OCI-LY7 (cell line): ENCODE results near the gene SUPT5H. TPM values are rescaled to one million over a fixed set of nuclear protein-coding genes. Genes with fewer than 3 reads are reported as not detected.
A peak's percentile ranks its signal among the peaks of the same experiment; 100 is the strongest.

ENCODE experiments used
- BruUV-seq: library from RNA; stranded (reverse); fragments of 400-500 nt; replicated peaks from 2 replicates; lab custom pipeline; 2021; lab: Mats Ljungman, UMichigan
- CTCF ChIA-PET: fragments of 300-600 bp; sonication (Branson Sonifier 250); formaldehyde crosslinking; loops from one replicate; lab custom pipeline; 2022; ENCODE audit warnings: antibody characterized with exemption; ENCODE audit not compliant: unreplicated experiment; lab: Charles Lee
- POLR2A ChIA-PET: fragments of 300-600 bp; sonication (Branson Sonifier 250); formaldehyde crosslinking; loops from one replicate; lab custom pipeline; 2022; ENCODE audit warnings: antibody characterized with exemption; lab: Charles Lee
- DNase-seq: peaks from one replicate; pipeline ENCODE4 v3.0.0-alpha.2; 2015; ENCODE audit warnings: low spot score
- H2AFZ ChIP-seq: fragments of 200-600 bp; sonication (generic), shearing (Covaris generic); 2 replicates; pipeline ENCODE4 v1.6.1; 2014; ENCODE audit warnings: mild to moderate bottlenecking, antibody characterized with exemption, low read length, moderate library complexity
- H3K27ac ChIP-seq: fragments of 200-600 bp; sonication (generic); 2 replicates; pipeline ENCODE4 v1.5.1; 2014; ENCODE audit warnings: mixed run types, low read depth, mild to moderate bottlenecking, moderate library complexity, low read length, inconsistent platforms; ENCODE audit not compliant: poor library complexity, severe bottlenecking
- H3K36me3 ChIP-seq: fragments of 200-600 bp; sonication (generic); 2 replicates; pipeline ENCODE4 v1.6.1; 2014; ENCODE audit warnings: mild to moderate bottlenecking, antibody characterized with exemption, low read length, moderate library complexity, mixed read lengths; ENCODE audit not compliant: insufficient read depth
- H3K4me1 ChIP-seq: fragments of 200-600 bp; sonication (generic); 2 replicates; pipeline ENCODE4 v1.5.1; 2014; ENCODE audit warnings: mild to moderate bottlenecking, low read length; ENCODE audit not compliant: insufficient read depth, poor library complexity, severe bottlenecking
- H3K4me2 ChIP-seq: fragments of 200-600 bp; sonication (generic); 2 replicates; pipeline ENCODE4 v1.6.1; 2014; ENCODE audit warnings: mild to moderate bottlenecking, low read length
- H3K4me3 ChIP-seq: fragments of 200-600 bp; sonication (generic); 2 replicates; pipeline ENCODE4 v1.5.1; 2014; ENCODE audit warnings: mild to moderate bottlenecking, low read depth, low read length; ENCODE audit not compliant: poor library complexity, severe bottlenecking
- H3K79me2 ChIP-seq: fragments of 200-600 bp; sonication (generic); 2 replicates; pipeline ENCODE4 v1.6.1; 2016; ENCODE audit warnings: low read depth, mild to moderate bottlenecking, low read length, moderate library complexity, mixed read lengths; ENCODE audit not compliant: insufficient read depth
- H3K9me2 ChIP-seq: fragments of 200-600 bp; sonication (generic); 2 replicates; pipeline ENCODE4 v1.6.1; 2016; ENCODE audit warnings: mild to moderate bottlenecking, low read length, mixed read lengths; ENCODE audit not compliant: insufficient read depth
- H3K9me3 ChIP-seq: fragments of 200-600 bp; sonication (generic); 2 replicates; pipeline ENCODE4 v1.6.1; 2014; ENCODE audit warnings: mild to moderate bottlenecking, mixed run types, low read length, mixed read lengths
- H4K20me1 ChIP-seq: fragments of 200-600 bp; sonication (generic); 2 replicates; pipeline ENCODE4 v1.6.1; 2014; ENCODE audit warnings: mild to moderate bottlenecking, antibody characterized with exemption, low read length, moderate library complexity, mixed read lengths; ENCODE audit not compliant: insufficient read depth
- EZH2phosphoT487 ChIP-seq: fragments of 200-600 bp; sonication (generic); IDR thresholded peaks from 2 replicates; pipeline ENCODE4 v1.6.1; 2018; ENCODE audit warnings: low read depth, borderline replicate concordance, mild to moderate bottlenecking, mixed run types, antibody characterized with exemption, low read length, moderate library complexity, mixed read lengths
- intact Hi-C: fragments of 100-400 bp; cut with micrococcal nuclease; formaldehyde crosslinking; loops from one replicate; pipeline ENCODE4 v1.10.0; 2022; ENCODE audit not compliant: unreplicated experiment
- total RNA-seq, 2 experiments: library from RNA; depleted of rRNA in 1 of 2; stranded (reverse); fragments of >200 nt in 1 of 2; shearing (Covaris generic) in 1 of 2; gene quantifications; 2 replicates each; pipeline ENCODE4 v1.2.3, GENCODE V29; 2014 to 2022
- TF ChIP-seq, protein P1 (sequence below): fragments of 200-600 bp; sonication (generic); conservative IDR thresholded peaks from 2 replicates; pipeline ENCODE4 v1.5.1; 2014; ENCODE audit warnings: mild to moderate bottlenecking, antibody characterized with exemption, low read length, moderate library complexity, mixed read lengths

Gene SUPT5H
- total RNA-seq, 2 experiments from 2014 or later: 70.1 to 175 TPM

DNA sequence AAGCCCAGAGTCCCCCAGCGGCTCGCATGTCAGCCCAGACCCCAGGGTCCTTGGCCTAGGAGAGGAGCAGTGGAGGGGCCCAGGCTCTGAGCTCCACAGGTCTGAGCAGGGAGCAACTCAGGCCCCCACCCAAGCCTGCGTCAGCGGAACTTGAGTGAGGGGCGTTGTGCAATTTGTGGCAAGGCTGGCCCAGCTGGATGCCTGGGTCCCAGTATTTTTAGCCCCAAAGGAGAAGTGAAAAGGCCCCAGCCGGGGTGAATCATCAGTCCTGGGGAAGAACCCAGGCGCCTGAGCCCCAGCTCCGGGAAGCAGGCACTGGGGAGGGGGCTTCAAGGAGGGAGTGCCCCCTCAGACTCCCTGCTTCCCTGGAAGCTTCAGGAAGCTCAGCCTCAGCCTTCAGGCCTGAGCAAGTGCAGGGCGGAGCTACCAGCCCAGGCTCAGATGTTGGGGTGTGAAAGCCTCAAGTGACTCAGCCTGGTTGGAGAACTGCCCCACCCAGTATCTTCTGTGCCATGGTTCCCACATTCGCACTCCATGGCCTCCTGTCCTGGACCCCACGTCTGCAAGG is 47.0 kb upstream of the SUPT5H start:
- H3K4me2 ChIP-seq: peak overlapping the region; percentile 68
- H3K79me2 ChIP-seq: no peaks in the 10 kb centered on the region
- ChIA-PET CTCF (interaction anchor here (0.6 to 0.8 kb wide), 2 partner anchors 13 to 23 kb away, joined by 3 read pairs; no protein-coding TSS in a partner anchor), POLR2A (interaction anchor here (0.7 to 2.3 kb wide), 3 partner anchors 10 to 16 kb away, joined by 3 to 14 read pairs (median 9); no protein-coding TSS in a partner anchor)
- no peaks in the 10 kb centered on the region for H3K9me2 ChIP-seq
- no peaks in the 10 kb centered on the region for H4K20me1 ChIP-seq
- TF ChIP-seq EZH2phosphoT487: no peak
- TF ChIP-seq, protein P1, sequence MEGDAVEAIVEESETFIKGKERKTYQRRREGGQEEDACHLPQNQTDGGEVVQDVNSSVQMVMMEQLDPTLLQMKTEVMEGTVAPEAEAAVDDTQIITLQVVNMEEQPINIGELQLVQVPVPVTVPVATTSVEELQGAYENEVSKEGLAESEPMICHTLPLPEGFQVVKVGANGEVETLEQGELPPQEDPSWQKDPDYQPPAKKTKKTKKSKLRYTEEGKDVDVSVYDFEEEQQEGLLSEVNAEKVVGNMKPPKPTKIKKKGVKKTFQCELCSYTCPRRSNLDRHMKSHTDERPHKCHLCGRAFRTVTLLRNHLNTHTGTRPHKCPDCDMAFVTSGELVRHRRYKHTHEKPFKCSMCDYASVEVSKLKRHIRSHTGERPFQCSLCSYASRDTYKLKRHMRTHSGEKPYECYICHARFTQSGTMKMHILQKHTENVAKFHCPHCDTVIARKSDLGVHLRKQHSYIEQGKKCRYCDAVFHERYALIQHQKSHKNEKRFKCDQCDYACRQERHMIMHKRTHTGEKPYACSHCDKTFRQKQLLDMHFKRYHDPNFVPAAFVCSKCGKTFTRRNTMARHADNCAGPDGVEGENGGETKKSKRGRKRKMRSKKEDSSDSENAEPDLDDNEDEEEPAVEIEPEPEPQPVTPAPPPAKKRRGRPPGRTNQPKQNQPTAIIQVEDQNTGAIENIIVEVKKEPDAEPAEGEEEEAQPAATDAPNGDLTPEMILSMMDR: no peak
- no peak for DNase-seq
- H3K9me3 ChIP-seq: no peaks in the 10 kb centered on the region
- peaks cover 62% of the 10 kb centered on the region for H3K4me1 ChIP-seq
- H3K36me3 ChIP-seq: peaks cover 33% of the 10 kb centered on the region
- peak overlapping the region; percentile 75 for H3K27ac ChIP-seq
- no TSS peak for BruUV-seq
- intact Hi-C loops: no loop called here
- H2AFZ ChIP-seq: no peak overlapping the region
- peak overlapping the region; percentile 27 for H3K4me3 ChIP-seq

DNA sequence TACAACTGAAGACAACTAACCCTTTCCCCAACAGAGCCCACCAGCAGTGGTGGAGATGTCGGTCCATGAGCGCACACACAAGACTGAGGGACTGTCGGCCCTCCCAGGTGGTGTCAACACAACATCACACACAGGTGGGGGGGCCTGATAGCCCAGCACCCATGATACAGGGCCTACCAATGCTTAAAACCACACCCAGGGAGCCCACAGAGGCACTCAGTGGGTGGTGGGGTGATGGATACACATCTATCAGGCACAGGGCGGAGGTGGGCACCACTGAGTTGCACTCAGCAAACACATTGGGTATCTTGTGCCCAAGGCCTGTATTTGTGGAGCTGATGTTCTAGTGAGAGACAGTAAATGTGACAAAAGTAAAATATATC is 45.7 kb upstream of the SUPT5H start:
- H3K9me3 ChIP-seq: no peaks in the 10 kb centered on the region
- no TSS peak for BruUV-seq
- CTCF ChIA-PET: no interaction called here
- H3K4me1 ChIP-seq: peaks cover 71% of the 10 kb centered on the region
- peaks cover 24% of the 10 kb centered on the region for H3K36me3 ChIP-seq
- TF ChIP-seq, protein P1: no peak
- no peak for TF ChIP-seq EZH2phosphoT487
- no peak overlapping the region for H3K4me3 ChIP-seq
- H3K9me2 ChIP-seq: no peaks in the 10 kb centered on the region
- no peak overlapping the region for H2AFZ ChIP-seq
- POLR2A ChIA-PET: no interaction called here
- peak overlapping the region; percentile 9 for H3K27ac ChIP-seq
- no peaks in the 10 kb centered on the region for H4K20me1 ChIP-seq
- DNase-seq: no peak
- intact Hi-C loops: loop anchor here (10.0 kb wide), 2 partner anchors 545 to 555 kb away; no protein-coding TSS in a partner anchor
- H3K4me2 ChIP-seq: 0 out of 2 replicates have a peak overlapping the region, but pooled peaks have one; percentile 8
- no peaks in the 10 kb centered on the region for H3K79me2 ChIP-seq

DNA sequence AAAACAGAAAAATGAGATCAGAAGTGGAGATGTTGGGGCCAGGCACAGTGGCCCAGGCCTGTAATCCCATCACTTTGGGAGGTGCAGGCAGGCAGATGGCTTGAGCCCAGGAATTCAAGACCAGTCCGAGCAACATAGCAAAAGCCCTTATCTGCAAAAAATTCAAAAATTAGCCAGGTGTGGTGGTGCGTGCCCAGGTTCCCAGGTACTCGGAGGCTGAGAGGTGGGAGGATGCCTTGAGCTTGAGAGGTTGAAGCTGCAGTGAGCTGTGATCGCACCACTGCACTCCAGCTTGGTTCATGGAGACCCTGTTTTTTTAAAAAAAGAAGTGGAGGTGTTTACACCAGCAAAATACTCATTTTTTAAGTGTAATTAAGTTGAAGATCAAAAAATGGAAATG is 45.3 kb upstream of the SUPT5H start:
- BruUV-seq: no TSS peak
- TF ChIP-seq, protein P1: no peak
- no peak for TF ChIP-seq EZH2phosphoT487
- Histone ChIP-seq H2AFZ (no peak overlapping the region), H3K4me1 (peaks cover 75% of the 10 kb centered on the region), H3K36me3 (peaks cover 22% of the 10 kb centered on the region), H3K4me3 (no peak overlapping the region), H3K4me2 (0 out of 2 replicates have a peak overlapping the region, but pooled peaks have one; percentile 8), H3K9me2 (no peaks in the 10 kb centered on the region), H3K9me3 (no peaks in the 10 kb centered on the region), H3K79me2 (no peaks in the 10 kb centered on the region), H4K20me1 (no peaks in the 10 kb centered on the region), H3K27ac (peak overlapping the region; percentile 9)
- ChIA-PET CTCF (no interaction called here), POLR2A (no interaction called here)
- DNase-seq: no peak
- intact Hi-C loops: loop anchor here (10.0 kb wide), 2 partner anchors 545 to 555 kb away; no protein-coding TSS in a partner anchor
